ENCODE results near the gene MTHFSD.

DNA sequence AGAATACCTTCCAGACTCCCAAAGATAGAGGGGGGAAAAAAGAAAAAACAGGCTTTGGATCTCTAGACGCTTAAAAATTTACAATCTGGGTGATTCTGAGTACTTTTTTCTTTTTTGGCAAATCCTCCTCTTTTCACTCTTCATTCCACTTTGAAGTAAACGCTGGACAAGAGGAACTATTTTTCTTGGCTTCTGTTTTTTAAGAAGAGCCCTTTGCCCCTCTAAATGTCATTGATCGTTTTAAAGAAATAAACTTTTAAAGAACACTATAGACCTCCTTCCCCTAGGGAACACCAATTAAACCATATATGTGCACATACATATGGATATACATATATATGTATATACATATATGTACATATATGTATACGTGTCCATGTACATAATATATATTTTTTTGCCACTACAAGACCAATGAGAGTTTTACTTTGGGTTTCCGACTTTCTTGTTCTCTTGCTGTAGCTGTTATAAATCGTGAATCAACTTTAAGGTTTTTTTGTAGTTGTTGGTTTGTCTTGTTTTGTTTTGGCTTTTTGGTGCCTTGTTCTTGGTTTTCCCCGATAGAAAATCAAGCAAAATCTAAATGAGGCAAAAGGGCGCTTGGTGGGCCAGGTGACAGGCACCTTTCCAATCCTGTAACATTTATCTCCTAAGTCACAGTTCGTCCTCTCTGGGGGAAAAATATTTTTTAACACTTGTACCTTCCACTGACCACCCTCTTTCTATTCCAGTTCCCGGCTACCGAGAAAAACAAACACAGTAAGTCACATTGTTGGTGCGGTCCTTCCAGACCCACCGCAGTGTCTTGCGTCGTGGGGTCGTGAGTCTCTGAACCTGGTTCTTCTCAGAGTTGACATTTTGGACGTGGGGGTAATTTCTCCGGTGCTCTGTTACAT, 40.3 kb downstream of the MTHFSD start:
- no peak for TF ChIP-seq POLR2A (IDR thresholded peaks at IDR 0.05)
- TF ChIP-seq POLR2AphosphoS5 (IDR thresholded peaks at IDR 0.05) = no peak
- TF ChIP-seq EP300 (IDR thresholded peaks at IDR 0.05) = no peak

Measured in gastroesophageal sphincter (tissue), 2 donors.